Measurements from ENCODE around the gene PEA15.

The PEA15 gene

GRCh38 chr1:160238408-160238807, 33.2 kb downstream of the PEA15 start:
- DNase-seq (ENCODE audit: low read depth in 1 of 2, low spot score in 1 of 2): peak in 1 of 2 experiments; percentile 37
- no peak overlapping the region for H3K4me3 ChIP-seq (replicated peaks; ENCODE audit: insufficient read depth, low read length)

GRCh38 chr1:160239582-160240299, 34.6 kb downstream of the PEA15 start:
- Histone ChIP-seq H3K27ac (replicated peaks) (no peak overlapping the region), H3K4me3 (replicated peaks; ENCODE audit: insufficient read depth, low read length) (no peak overlapping the region), H3K27me3 (ENCODE audit: insufficient read depth, poor library complexity, severe bottlenecking) (no peaks in the 10 kb centered on the region)
- DNase-seq (ENCODE audit: low read depth in 1 of 2, low spot score in 1 of 2): no peak
- TF ChIP-seq POLR2AphosphoS5 (IDR thresholded peaks at IDR 0.05; ENCODE audit: low read depth) (no peak), CTCF (IDR thresholded peaks at IDR 0.05; ENCODE audit: insufficient read depth, low read length) (no peak), GABPA (IDR thresholded peaks at IDR 0.05; ENCODE audit: low read depth) (no peak), SPI1 (IDR thresholded peaks at IDR 0.05; ENCODE audit: borderline replicate concordance, low read depth) (no peak), REST (IDR thresholded peaks at IDR 0.05; ENCODE audit: insufficient replicate concordance, low read depth) (no peak)

More at GRCh38 chr1:160238408-160238807, 33.2 kb downstream of the PEA15 start:
- TF ChIP-seq REST (IDR thresholded peaks at IDR 0.05; ENCODE audit: insufficient replicate concordance, low read depth): no peak
- TF ChIP-seq SPI1 (IDR thresholded peaks at IDR 0.05; ENCODE audit: borderline replicate concordance, low read depth): no peak
- no peak for TF ChIP-seq POLR2AphosphoS5 (IDR thresholded peaks at IDR 0.05; ENCODE audit: low read depth)
- no peak for TF ChIP-seq GABPA (IDR thresholded peaks at IDR 0.05; ENCODE audit: low read depth)
- TF ChIP-seq CTCF (IDR thresholded peaks at IDR 0.05; ENCODE audit: insufficient read depth, low read length): no peak
- no peaks in the 10 kb centered on the region for H3K27me3 ChIP-seq (ENCODE audit: insufficient read depth, poor library complexity, severe bottlenecking)
- no peak overlapping the region for H3K27ac ChIP-seq (replicated peaks)

GRCh38 chr1:160243767-160244166, 38.6 kb downstream of the PEA15 start:
- Histone ChIP-seq H3K4me3 (replicated peaks; ENCODE audit: insufficient read depth, low read length) (no peak overlapping the region), H3K27ac (replicated peaks) (no peak overlapping the region), H3K27me3 (ENCODE audit: insufficient read depth, poor library complexity, severe bottlenecking) (no peaks in the 10 kb centered on the region)
- TF ChIP-seq CTCF (IDR thresholded peaks at IDR 0.05; ENCODE audit: insufficient read depth, low read length) (no peak), SPI1 (IDR thresholded peaks at IDR 0.05; ENCODE audit: borderline replicate concordance, low read depth) (no peak), POLR2AphosphoS5 (IDR thresholded peaks at IDR 0.05; ENCODE audit: low read depth) (no peak), GABPA (IDR thresholded peaks at IDR 0.05; ENCODE audit: low read depth) (no peak), REST (IDR thresholded peaks at IDR 0.05; ENCODE audit: insufficient replicate concordance, low read depth) (no peak)
- DNase-seq (ENCODE audit: low read depth in 1 of 2, low spot score in 1 of 2): no peak
